Measurements from ENCODE around the gene OR13C5. TPM values are rescaled to one million over a fixed set of nuclear protein-coding genes. Genes with fewer than 3 reads are reported as not detected.
"Not testable (repeated sequence)": the region's sequence is repeated elsewhere in the genome, so short reads cannot be mapped to it uniquely, and the experiment has no call there.

OR13C5 gene
- total RNA-seq, 1 experiment from 2014 or later, result not detected

DNA sequence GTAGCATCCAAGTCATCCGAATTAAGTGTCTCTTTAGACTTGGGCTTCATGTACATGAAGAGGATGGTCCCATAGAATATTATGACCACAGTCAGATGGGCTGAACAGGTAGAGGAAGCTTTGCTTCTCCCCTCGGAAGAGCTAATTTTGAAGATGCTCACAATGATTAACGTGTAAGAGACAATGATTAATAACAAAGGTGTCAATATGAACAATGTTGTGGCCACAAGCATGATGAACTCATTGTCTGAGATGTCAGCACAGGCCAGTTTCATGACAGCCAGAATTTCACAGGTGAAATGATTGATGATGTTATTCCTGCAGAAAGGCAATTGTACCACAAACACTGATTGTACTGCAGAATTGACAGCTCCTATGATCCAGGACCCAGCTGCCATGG, 5.6 kb upstream of the OR13C5 start:
- Histone ChIP-seq H3K27me3 (ENCODE audit: insufficient read depth, low read length) (no peaks in the 10 kb centered on the region), H3K9me3 (ENCODE audit: control insufficient read depth in 1 of 2, insufficient read depth in 1 of 2, low read depth in 1 of 2, low read length in 2 of 2) (no peaks in the 10 kb centered on the region), H3K27ac (ENCODE audit: low read depth, low read length) (no peak overlapping the region), H3K79me2 (ENCODE audit: insufficient read depth, low read length) (no peaks in the 10 kb centered on the region), H4K20me1 (ENCODE audit: insufficient read depth) (no peaks in the 10 kb centered on the region), H3K9ac (ENCODE audit: low read length) (no peak overlapping the region), H3K4me1 (ENCODE audit: control insufficient read depth in 1 of 2, insufficient read depth in 2 of 2, low read length in 2 of 2) (no peaks in the 10 kb centered on the region), H3K4me3 (replicated peaks in 1 of 2; ENCODE audit: low read depth in 1 of 2, low read length in 2 of 2) (no peak overlapping the region), H3K4me2 (ENCODE audit: low read length) (no peak overlapping the region), H2AFZ (ENCODE audit: low read depth, low read length, poor library complexity, severe bottlenecking) (no peak overlapping the region), H3K9me2 (ENCODE audit: insufficient read depth) (no peaks in the 10 kb centered on the region), H3K36me3 (ENCODE audit: control insufficient read depth in 1 of 2, insufficient read depth in 2 of 2, low read length in 2 of 2) (no peaks in the 10 kb centered on the region)
- ChIA-PET CTCF (no interaction called here), RAD21 (ENCODE audit: low non-redundant PET in 1 of 2, low total read pairs in 2 of 2, uncharacterized antibody in 2 of 2, unreplicated experiment in 2 of 2) (no interaction called here), POLR2A (no interaction called here)
- no peak for TF ChIP-seq ZBTB33 (IDR thresholded peaks at IDR 0.05; ENCODE audit: extremely low read depth, insufficient replicate concordance, low read length)
- no peak for TF ChIP-seq POLR2AphosphoS5 (IDR thresholded peaks at IDR 0.05; ENCODE audit: low read depth, low read length)
- TF ChIP-seq CEBPB (IDR thresholded peaks at IDR 0.05; ENCODE audit: low read depth), result no peak
- TF ChIP-seq ELF1 (IDR thresholded peaks at IDR 0.05; ENCODE audit: borderline replicate concordance, low read depth), result no peak
- TF ChIP-seq EGR1 (IDR thresholded peaks at IDR 0.05; ENCODE audit: low read depth), result no peak
- TF ChIP-seq, protein P1, sequence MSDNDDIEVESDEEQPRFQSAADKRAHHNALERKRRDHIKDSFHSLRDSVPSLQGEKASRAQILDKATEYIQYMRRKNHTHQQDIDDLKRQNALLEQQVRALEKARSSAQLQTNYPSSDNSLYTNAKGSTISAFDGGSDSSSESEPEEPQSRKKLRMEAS (IDR thresholded peaks at IDR 0.05), result no peak
- TF ChIP-seq, protein P2, sequence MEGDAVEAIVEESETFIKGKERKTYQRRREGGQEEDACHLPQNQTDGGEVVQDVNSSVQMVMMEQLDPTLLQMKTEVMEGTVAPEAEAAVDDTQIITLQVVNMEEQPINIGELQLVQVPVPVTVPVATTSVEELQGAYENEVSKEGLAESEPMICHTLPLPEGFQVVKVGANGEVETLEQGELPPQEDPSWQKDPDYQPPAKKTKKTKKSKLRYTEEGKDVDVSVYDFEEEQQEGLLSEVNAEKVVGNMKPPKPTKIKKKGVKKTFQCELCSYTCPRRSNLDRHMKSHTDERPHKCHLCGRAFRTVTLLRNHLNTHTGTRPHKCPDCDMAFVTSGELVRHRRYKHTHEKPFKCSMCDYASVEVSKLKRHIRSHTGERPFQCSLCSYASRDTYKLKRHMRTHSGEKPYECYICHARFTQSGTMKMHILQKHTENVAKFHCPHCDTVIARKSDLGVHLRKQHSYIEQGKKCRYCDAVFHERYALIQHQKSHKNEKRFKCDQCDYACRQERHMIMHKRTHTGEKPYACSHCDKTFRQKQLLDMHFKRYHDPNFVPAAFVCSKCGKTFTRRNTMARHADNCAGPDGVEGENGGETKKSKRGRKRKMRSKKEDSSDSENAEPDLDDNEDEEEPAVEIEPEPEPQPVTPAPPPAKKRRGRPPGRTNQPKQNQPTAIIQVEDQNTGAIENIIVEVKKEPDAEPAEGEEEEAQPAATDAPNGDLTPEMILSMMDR (IDR thresholded peaks at IDR 0.05 in 2 of 3, conservative IDR thresholded peaks at IDR 0.05 in 1 of 3; ENCODE audit: borderline replicate concordance in 1 of 3, insufficient read depth in 1 of 3, low read depth in 2 of 3, low read length in 2 of 3), result no peak
- TF ChIP-seq RAD21 (IDR thresholded peaks at IDR 0.05; ENCODE audit: low read depth), result no peak
- TF ChIP-seq EZH2 (IDR thresholded peaks at IDR 0.05), result no peak
- TF ChIP-seq SIN3A (IDR thresholded peaks at IDR 0.05; ENCODE audit: low read depth), result no peak
- no peak for TF ChIP-seq TCF7L2 (IDR thresholded peaks at IDR 0.05; ENCODE audit: borderline replicate concordance, extremely low read depth, insufficient read depth, insufficient read length)
- TF ChIP-seq FOSL1 (IDR thresholded peaks at IDR 0.05; ENCODE audit: low read depth), result no peak
- TF ChIP-seq ZFX (IDR thresholded peaks at IDR 0.05), result no peak
- TF ChIP-seq EZH2phosphoT487 (IDR thresholded peaks at IDR 0.05; ENCODE audit: borderline replicate concordance), result no peak
- TF ChIP-seq ZNF274 (IDR thresholded peaks at IDR 0.05; ENCODE audit: low read depth, low read length), result no peak
- TF ChIP-seq POLR2A (IDR thresholded peaks at IDR 0.05; ENCODE audit: borderline replicate concordance, extremely low read depth, insufficient read depth, insufficient read length), result no peak
- TF ChIP-seq, protein P3, sequence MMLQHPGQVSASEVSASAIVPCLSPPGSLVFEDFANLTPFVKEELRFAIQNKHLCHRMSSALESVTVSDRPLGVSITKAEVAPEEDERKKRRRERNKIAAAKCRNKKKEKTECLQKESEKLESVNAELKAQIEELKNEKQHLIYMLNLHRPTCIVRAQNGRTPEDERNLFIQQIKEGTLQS (IDR thresholded peaks at IDR 0.05), result no peak
- no peak for TF ChIP-seq JUND (IDR thresholded peaks at IDR 0.05)
- DNase-seq (ENCODE audit: low read depth, low spot score), result no peak
- no peak for ATAC-seq
- intact Hi-C loops (cut with micrococcal nuclease), result no loop called here
- BruUV-seq (replicated peaks), result no TSS peak

DNA sequence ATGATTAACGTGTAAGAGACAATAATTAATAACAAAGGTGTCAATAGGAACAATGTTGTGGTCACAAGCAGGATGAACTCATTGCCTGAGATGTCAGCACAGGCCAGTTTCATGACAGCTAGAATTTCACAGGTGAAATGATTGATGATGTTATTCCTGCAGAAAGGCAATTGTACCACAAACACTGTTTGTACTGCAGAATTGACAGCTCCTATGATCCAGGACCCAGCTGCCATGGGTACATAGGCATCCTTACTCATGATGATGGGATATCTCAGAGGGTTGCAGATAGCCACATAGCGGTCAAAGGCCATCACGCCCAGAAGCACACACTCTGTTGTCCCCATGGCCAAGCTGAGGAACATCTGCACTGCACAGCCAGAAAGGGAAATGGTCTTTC, 464 bp downstream of the OR13C5 start:
- H3K9ac ChIP-seq (ENCODE audit: low read length); H3K27ac ChIP-seq (ENCODE audit: low read depth, low read length); H3K4me3 ChIP-seq (replicated peaks in 1 of 2; ENCODE audit: low read depth in 1 of 2, low read length in 2 of 2); H3K9me2 ChIP-seq (ENCODE audit: insufficient read depth); intact Hi-C loops (cut with micrococcal nuclease); POLR2A ChIA-PET; H4K20me1 ChIP-seq (ENCODE audit: insufficient read depth); H3K4me1 ChIP-seq (ENCODE audit: control insufficient read depth in 1 of 2, insufficient read depth in 2 of 2, low read length in 2 of 2); H3K9me3 ChIP-seq (ENCODE audit: control insufficient read depth in 1 of 2, insufficient read depth in 1 of 2, low read depth in 1 of 2, low read length in 2 of 2); H3K79me2 ChIP-seq (ENCODE audit: insufficient read depth, low read length); H3K27me3 ChIP-seq (ENCODE audit: insufficient read depth, low read length); ATAC-seq; CTCF ChIA-PET; H2AFZ ChIP-seq (ENCODE audit: low read depth, low read length, poor library complexity, severe bottlenecking); BruUV-seq (replicated peaks); RAD21 ChIA-PET (ENCODE audit: low non-redundant PET in 1 of 2, low total read pairs in 2 of 2, uncharacterized antibody in 2 of 2, unreplicated experiment in 2 of 2); DNase-seq (ENCODE audit: low read depth, low spot score); H3K36me3 ChIP-seq (ENCODE audit: control insufficient read depth in 1 of 2, insufficient read depth in 2 of 2, low read length in 2 of 2); H3K4me2 ChIP-seq (ENCODE audit: low read length): not testable (repeated sequence)
